ENCODE measurements around the gene PAF1. TPM values are rescaled to one million over a fixed set of nuclear protein-coding genes. Genes with fewer than 3 reads are reported as not detected.
A peak's percentile ranks its signal among the peaks of the same experiment; 100 is the strongest.

PAF1 gene
- total and polyA plus RNA-seq, 8 donors: 11.3 to 41.1 (median 15.4) TPM

DNA sequence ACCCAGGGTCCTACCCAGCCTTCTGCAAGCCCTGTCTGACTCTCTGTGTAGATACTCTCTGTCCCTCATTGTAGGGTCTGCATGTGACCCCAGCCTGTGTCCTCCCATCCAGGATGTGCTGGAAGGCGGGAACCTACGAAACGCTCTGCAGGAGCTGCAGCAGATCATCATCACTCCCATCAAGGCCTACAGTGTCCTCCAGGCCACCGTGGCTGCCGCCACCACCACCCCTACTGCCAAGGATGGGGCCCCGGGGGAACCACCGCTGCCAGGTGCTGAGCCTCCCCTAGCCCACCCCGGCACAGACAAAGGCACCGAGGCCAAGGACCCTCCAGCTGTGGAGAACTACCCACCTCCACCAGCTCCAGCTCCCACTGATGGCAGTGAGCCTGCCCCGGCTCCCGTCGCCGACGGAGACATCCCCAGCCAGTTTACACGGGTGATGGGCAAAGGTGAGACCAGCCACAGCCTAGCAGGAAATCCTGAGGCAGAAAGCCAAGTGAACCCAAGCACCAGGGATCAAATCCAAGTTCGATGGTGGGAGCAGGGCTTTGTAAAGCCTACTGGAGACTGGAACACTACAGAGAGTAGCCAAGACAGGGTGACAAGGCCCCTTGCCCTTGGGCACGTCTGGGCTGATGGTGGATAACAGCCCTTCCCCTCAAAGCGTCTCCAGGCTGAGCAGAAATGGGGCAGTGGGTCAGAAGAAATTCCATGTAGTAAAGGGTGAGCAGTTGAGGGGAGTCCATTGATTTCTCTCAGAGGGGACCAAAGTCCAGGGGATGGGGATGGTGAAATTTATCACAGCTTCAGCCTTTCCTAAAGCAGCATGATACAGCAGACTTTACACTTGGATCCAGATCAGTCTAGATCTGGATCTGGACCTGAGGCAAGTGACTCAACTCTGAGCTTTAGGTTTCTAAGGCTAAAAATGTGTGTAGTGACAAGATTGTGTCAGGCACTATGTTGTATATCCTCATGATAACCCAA lies 13.2 kb downstream of the PAF1 start:
- WGBS, 2 donors: 88 to 89% methylated on average over 18 of the region's 18 CpGs
- Histone ChIP-seq H3K27me3 (no peaks in the 10 kb centered on the region), H3K4me3 (no peak overlapping the region), H3K36me3 (peaks cover 15 to 62% (median 28%) of the 10 kb centered on the region in 3 donors), H3K4me1 (peaks cover 0 to 2% (median 0%) of the 10 kb centered on the region in 3 donors), H3K27ac (no peak overlapping the region), H3K9me3 (no peaks in the 10 kb centered on the region)
- FAIRE-seq (no peak), DNase-seq (no peak), ATAC-seq (no peak)
- intact Hi-C loops (cut with DNase I): no loop called here
- TF ChIP-seq, protein P1, sequence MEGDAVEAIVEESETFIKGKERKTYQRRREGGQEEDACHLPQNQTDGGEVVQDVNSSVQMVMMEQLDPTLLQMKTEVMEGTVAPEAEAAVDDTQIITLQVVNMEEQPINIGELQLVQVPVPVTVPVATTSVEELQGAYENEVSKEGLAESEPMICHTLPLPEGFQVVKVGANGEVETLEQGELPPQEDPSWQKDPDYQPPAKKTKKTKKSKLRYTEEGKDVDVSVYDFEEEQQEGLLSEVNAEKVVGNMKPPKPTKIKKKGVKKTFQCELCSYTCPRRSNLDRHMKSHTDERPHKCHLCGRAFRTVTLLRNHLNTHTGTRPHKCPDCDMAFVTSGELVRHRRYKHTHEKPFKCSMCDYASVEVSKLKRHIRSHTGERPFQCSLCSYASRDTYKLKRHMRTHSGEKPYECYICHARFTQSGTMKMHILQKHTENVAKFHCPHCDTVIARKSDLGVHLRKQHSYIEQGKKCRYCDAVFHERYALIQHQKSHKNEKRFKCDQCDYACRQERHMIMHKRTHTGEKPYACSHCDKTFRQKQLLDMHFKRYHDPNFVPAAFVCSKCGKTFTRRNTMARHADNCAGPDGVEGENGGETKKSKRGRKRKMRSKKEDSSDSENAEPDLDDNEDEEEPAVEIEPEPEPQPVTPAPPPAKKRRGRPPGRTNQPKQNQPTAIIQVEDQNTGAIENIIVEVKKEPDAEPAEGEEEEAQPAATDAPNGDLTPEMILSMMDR (IDR thresholded peaks at IDR 0.05): no peak

DNA sequence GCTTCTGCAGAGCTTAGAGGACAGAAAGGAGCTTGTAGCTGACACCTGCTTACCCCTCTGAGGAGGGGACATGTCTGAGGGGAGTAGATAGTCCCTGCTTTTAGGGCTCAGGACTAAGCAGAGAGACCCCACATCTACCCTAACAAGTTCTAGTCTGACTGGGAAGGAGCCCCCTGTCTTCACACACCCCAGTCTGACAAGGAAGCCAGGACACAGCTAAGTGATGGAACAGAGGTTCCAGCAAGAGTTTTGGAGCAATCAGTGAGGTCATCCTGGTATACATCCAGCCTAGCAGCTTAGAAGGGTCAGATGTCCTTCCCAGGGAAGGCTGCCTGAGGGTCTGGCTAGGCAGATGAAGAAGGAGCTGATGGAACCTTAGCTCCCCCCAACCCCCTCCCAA lies 15.0 kb downstream of the PAF1 start:
- H3K36me3 ChIP-seq: peaks cover 15 to 52% (median 23%) of the 10 kb centered on the region in 3 donors
- no peak for FAIRE-seq

DNA sequence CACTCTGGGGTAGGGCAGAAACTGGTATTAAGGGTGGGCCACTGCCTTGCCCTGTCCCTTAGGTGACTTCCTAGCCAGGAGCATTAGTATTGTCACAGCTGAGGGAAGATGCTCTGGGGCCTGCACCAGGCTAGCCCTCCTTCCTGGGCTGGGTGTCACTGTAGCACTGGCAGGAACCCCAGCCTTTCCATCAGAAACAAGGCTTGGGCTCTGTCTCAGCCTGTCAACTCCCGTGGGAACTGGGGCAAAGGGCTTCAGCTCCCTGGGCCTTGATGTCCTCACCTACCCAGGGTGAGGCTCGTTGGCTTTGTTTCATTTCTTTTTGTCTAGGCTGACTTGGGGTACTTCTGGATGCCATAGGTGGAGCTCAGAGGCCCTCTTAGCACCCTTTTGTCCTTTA lies 18.0 kb downstream of the PAF1 start:
- DNase-seq: no peak
- H3K27ac ChIP-seq: peak overlapping the region; percentile 39 to 77 (median 53)
- no peaks in the 10 kb centered on the region for H3K27me3 ChIP-seq
- intact Hi-C loops (cut with DNase I): no loop called here
- no peaks in the 10 kb centered on the region for H3K9me3 ChIP-seq
- peaks cover 0 to 5% (median 0%) of the 10 kb centered on the region in 3 donors for H3K4me1 ChIP-seq
- H3K36me3 ChIP-seq: peaks cover 8 to 38% (median 14%) of the 10 kb centered on the region in 3 donors
- FAIRE-seq: no peak
- ATAC-seq: peak in 2 of 4 donors; percentile 8 to 9
- TF ChIP-seq, protein P1 (IDR thresholded peaks at IDR 0.05): no peak
- no peak overlapping the region for H3K4me3 ChIP-seq
- WGBS, 2 donors: 69 to 77% methylated on average over 2 of the region's 2 CpGs

More for the DNA sequence above, 15.0 kb downstream of the PAF1 start:
- DNase-seq (no peak), ATAC-seq (no peak)
- no peaks in the 10 kb centered on the region for H3K9me3 ChIP-seq
- no peak overlapping the region for H3K4me3 ChIP-seq
- TF ChIP-seq, protein P1 (IDR thresholded peaks at IDR 0.05): no peak
- H3K4me1 ChIP-seq: peaks cover 0 to 5% (median 0%) of the 10 kb centered on the region in 3 donors
- H3K27ac ChIP-seq: no peak overlapping the region
- no peaks in the 10 kb centered on the region for H3K27me3 ChIP-seq
- intact Hi-C loops (cut with DNase I): no loop called here

DNA sequence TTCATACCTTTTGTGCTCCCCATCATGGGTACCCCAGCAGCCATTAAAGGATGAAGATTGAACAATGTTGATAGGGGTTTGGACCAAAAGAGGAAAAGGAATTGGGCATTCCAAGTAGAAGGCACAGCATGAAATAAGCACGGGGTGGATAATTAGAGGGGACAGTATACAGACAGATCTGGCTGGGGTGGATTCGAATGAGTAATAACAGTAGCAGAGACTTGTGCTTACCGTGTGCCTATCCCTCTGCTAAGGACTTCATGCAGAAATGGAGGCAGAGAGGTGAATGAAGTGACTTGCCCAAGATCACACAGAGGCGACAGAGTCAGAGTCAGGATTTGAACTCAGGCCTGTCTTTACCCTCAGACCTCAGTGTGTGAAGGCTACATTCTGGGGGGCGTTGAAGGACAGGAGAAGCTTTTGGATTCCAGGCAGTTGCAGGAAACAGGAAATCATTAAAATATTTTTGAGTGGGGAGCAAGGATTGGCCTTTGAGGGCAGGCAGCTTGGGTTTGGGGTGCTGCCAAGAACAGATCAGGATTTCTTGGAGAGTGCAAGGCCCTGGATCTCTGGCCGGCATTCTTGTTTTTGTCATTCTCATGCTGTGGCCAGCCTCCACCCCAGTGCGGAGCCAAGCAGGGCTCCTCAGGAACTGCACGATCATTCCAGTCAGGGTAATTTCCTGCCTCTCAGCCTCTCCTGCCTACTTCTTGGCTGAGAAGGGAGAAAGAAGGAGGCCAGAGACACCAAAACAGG lies 18.7 kb downstream of the PAF1 start:
- intact Hi-C loops (cut with DNase I): no loop called here
- FAIRE-seq: no peak
- H3K27ac ChIP-seq: peak overlapping the region; percentile 39 to 77 (median 53)

More for the DNA sequence above, 18.7 kb downstream of the PAF1 start:
- TF ChIP-seq, protein P1 (IDR thresholded peaks at IDR 0.05): no peak
- Histone ChIP-seq H3K36me3 (peaks cover 7 to 31% (median 7%) of the 10 kb centered on the region in 3 donors), H3K9me3 (no peaks in the 10 kb centered on the region), H3K4me3 (no peak overlapping the region), H3K27me3 (no peaks in the 10 kb centered on the region), H3K4me1 (peaks cover 0 to 5% (median 0%) of the 10 kb centered on the region in 3 donors)
- DNase-seq (peak in 3 of 6 donors; percentile 50 to 57 (median 54)), ATAC-seq (peak; percentile 60 to 80 (median 75))
- 69 to 70% methylated on average over 8 of the region's 8 CpGs for WGBS, 2 donors

Measured in pancreas (tissue), 10 donors.